Progenitor cell of endocrine pancreas (in vitro differentiated cells): Measurements from ENCODE around the gene ZDHHC14. TPM values are rescaled to one million over a fixed set of nuclear protein-coding genes. Genes with fewer than 3 reads are reported as not detected.

Experiments used
- DNase-seq: peaks from one replicate; pipeline ENCODE4 v3.0.0; 2021; ENCODE audit warnings: low spot score; ENCODE audit not compliant: unreplicated experiment
- H3K27ac Mint-ChIP-seq: 2 replicates; pipeline ENCODE4 v1.8.0; 2021; ENCODE audit warnings: mild to moderate bottlenecking, moderate library complexity, mixed read lengths
- H3K27me3 Mint-ChIP-seq: 2 replicates; pipeline ENCODE4 v1.8.0; 2021; ENCODE audit warnings: mixed read lengths
- H3K36me3 Mint-ChIP-seq: 2 replicates; pipeline ENCODE4 v1.8.0; 2022; ENCODE audit warnings: mixed read lengths; ENCODE audit not compliant: insufficient read depth
- H3K4me1 Mint-ChIP-seq: 2 replicates; pipeline ENCODE4 v1.8.0; 2021; ENCODE audit warnings: low read depth, mixed read lengths
- H3K4me3 Mint-ChIP-seq: 2 replicates; pipeline ENCODE4 v1.8.0; 2021; ENCODE audit warnings: low read depth, mild to moderate bottlenecking, moderate library complexity, mixed read lengths
- H3K9me3 Mint-ChIP-seq: 2 replicates; pipeline ENCODE4 v1.8.0; 2021; ENCODE audit warnings: low read depth, mixed read lengths
- microRNA-seq: library from miRNA; unstranded; fragments of <30 nt; microRNA quantifications from one replicate; pipeline ENCODE4 v1.1.0, GENCODE V29; 2020; ENCODE audit warnings: borderline number of aligned reads; ENCODE audit not compliant: unreplicated experiment
- total RNA-seq: library from RNA; stranded (reverse); gene quantifications from 2 replicates; pipeline ENCODE4 v1.2.1, GENCODE V29; 2021
- TF ChIP-seq, protein P1 (sequence below): fragments of 200-600 bp; sonication (generic); IDR thresholded peaks from one replicate; pipeline ENCODE4 v1.5.0; 2021; ENCODE audit warnings: antibody characterized with exemption, mild to moderate bottlenecking; ENCODE audit not compliant: unreplicated experiment

The ZDHHC14 gene
- total RNA-seq, 1 donor from 2014 or later = 9.0 TPM

DNA sequence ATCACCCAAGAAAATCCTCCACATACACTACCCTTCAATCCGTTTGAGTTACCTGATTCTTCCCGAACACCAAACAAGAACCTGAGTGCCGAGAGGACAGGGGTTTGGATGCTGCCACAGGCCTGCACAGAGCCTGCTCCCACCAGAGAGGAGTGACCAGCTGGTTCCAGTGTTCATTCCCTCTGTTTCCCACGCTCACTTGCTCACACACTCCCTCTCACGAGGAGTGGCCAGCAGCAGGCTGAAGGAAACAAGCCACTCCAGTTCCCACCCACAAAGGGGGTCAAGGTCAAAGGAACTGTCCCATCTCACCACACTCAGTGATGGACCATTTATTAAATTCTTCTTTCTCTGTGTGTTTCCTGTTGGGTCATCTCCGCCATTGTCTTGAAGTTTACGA, 344.8 kb downstream of the ZDHHC14 start:
- Mint-ChIP-seq H3K36me3 (no peaks in the 10 kb centered on the region), H3K27me3 (peaks cover 16% of the 10 kb centered on the region), H3K27ac (no peak overlapping the region), H3K4me3 (no peak overlapping the region), H3K4me1 (peaks cover 8% of the 10 kb centered on the region), H3K9me3 (peaks cover 12% of the 10 kb centered on the region)
- TF ChIP-seq, protein P1, sequence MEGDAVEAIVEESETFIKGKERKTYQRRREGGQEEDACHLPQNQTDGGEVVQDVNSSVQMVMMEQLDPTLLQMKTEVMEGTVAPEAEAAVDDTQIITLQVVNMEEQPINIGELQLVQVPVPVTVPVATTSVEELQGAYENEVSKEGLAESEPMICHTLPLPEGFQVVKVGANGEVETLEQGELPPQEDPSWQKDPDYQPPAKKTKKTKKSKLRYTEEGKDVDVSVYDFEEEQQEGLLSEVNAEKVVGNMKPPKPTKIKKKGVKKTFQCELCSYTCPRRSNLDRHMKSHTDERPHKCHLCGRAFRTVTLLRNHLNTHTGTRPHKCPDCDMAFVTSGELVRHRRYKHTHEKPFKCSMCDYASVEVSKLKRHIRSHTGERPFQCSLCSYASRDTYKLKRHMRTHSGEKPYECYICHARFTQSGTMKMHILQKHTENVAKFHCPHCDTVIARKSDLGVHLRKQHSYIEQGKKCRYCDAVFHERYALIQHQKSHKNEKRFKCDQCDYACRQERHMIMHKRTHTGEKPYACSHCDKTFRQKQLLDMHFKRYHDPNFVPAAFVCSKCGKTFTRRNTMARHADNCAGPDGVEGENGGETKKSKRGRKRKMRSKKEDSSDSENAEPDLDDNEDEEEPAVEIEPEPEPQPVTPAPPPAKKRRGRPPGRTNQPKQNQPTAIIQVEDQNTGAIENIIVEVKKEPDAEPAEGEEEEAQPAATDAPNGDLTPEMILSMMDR = no peak
- DNase-seq = no peak

GRCh38 chr6:157726892-157727628, 346.1 kb downstream of the ZDHHC14 start:
- Mint-ChIP-seq H3K4me1 (peaks cover 8% of the 10 kb centered on the region), H3K36me3 (no peaks in the 10 kb centered on the region), H3K4me3 (no peak overlapping the region), H3K27me3 (peaks cover 8% of the 10 kb centered on the region), H3K27ac (no peak overlapping the region), H3K9me3 (peaks cover 12% of the 10 kb centered on the region)
- TF ChIP-seq, protein P1 = no peak
- no peak for DNase-seq

Small RNAs within 50 kb of the gene (microRNA-seq; reads per million reads assigned to microRNA genes)
- gene MIR3692 = not detected

Other genes starting within 250 kb of the ZDHHC14 start
- gene TMEM242, start 57.7 kb upstream of the ZDHHC14 start, total RNA-seq = 11.5 and 12.4 TPM in 2 replicates